Measurements from ENCODE around the gene CCL16. TPM values are rescaled to one million over a fixed set of nuclear protein-coding genes. Genes with fewer than 3 reads are reported as not detected.
A peak's percentile ranks its signal among the peaks of the same experiment; 100 is the strongest.

CCL16 gene
- total and polyA plus RNA-seq, 2 donors (not counting 1 experiment from before 2014, with no cell fraction given): not detected

- Histone ChIP-seq H3K27ac (ENCODE audit: low read length in 2 of 2) (no peak within 1 kb of the TSS), H3K4me1 (ENCODE audit: control insufficient read depth in 2 of 2, insufficient read depth in 2 of 2, low read length in 2 of 2) (peaks cover 11 to 12% of the 10 kb centered on the region in 2 donors), H3K9ac (ENCODE audit: low read length) (peak within 1 kb of the TSS; percentile 62), H3K36me3 (replicated peaks in 1 of 2; ENCODE audit: control extremely low read depth in 1 of 2, control insufficient read depth in 1 of 2, extremely low read depth in 1 of 2, insufficient read depth in 2 of 2, low read length in 1 of 2) (no peaks in the 10 kb centered on the region), H3K79me2 (ENCODE audit: control insufficient read depth, insufficient read depth, low read length) (no peaks in the 10 kb centered on the region), H3K27me3 (replicated peaks in 1 of 4; ENCODE audit: control extremely low read depth in 1 of 4, control insufficient read depth in 3 of 4, insufficient read depth in 4 of 4, low read length in 3 of 4) (peaks cover 0 to 6% (median 2%) of the 10 kb centered on the region in 4 experiments), H3K9me3 (ENCODE audit: control extremely low read depth in 1 of 3, control insufficient read depth in 2 of 3, insufficient read depth in 1 of 3, low read length in 2 of 3) (no peaks in the 10 kb centered on the region), H3K4me2 (replicated peaks; ENCODE audit: low read depth, low read length, poor library complexity, severe bottlenecking) (peak within 1 kb of the TSS; percentile 81), H3K4me3 (ENCODE audit: control extremely low read depth in 1 of 5, extremely low read depth in 1 of 5, insufficient read depth in 1 of 5, low read depth in 2 of 5, low read length in 4 of 5) (peak within 1 kb of the TSS; percentile 28 to 72 (median 44)), H2AFZ (ENCODE audit: insufficient read depth, low read depth, low read length, poor library complexity, severe bottlenecking) (peak within 1 kb of the TSS; percentile 84), H4K20me1 (ENCODE audit: control insufficient read depth, insufficient read depth, low read length, poor library complexity, severe bottlenecking) (no peaks in the 10 kb centered on the region)
- Mint-ChIP-seq H3K4me3 (peak within 1 kb of the TSS; percentile 82), H3K9me3 (ENCODE audit: insufficient read depth) (no peaks in the 10 kb centered on the region), H3K27ac (peak within 1 kb of the TSS; percentile 54), H3K4me1 (peaks cover 11% of the 10 kb centered on the region), H3K27me3 (peaks cover 5% of the 10 kb centered on the region)
- POLR2A ChIA-PET: no interaction called here
- 0% methylated on average over 25 of the region's 35 CpGs for WGBS (ENCODE audit: insufficient coverage)
- ATAC-seq (ENCODE audit: low read depth) (peak; percentile 93), DNase-seq (peak; percentile 73)
- intact Hi-C loops (cut with micrococcal nuclease): no loop called here
- CTCF ChIA-PET: no interaction called here
- TF ChIP-seq EZH2 (IDR thresholded peaks at IDR 0.05; ENCODE audit: borderline replicate concordance, insufficient read depth, low read depth, low read length, poor library complexity, severe bottlenecking) (no peak), CTCF (IDR thresholded peaks at IDR 0.05) (no peak)
These were observed 50.9 kb downstream of the CCL16 start, which contains the start of gene RDM1 for GRCh38 chr17:35930211-35931065. TSS of gene RDM1 (minus strand) at chr17:35930773. CDS start at chr17:35930727, 46 bp downstream.

- no peak overlapping the region for H2AFZ ChIP-seq (ENCODE audit: insufficient read depth, low read depth, low read length, poor library complexity, severe bottlenecking)
- no peak overlapping the region for H3K9ac ChIP-seq (ENCODE audit: low read length)
- ATAC-seq (ENCODE audit: low read depth): no peak
- peaks cover 0 to 6% (median 2%) of the 10 kb centered on the region in 4 experiments for H3K27me3 ChIP-seq (replicated peaks in 1 of 4; ENCODE audit: control extremely low read depth in 1 of 4, control insufficient read depth in 3 of 4, insufficient read depth in 4 of 4, low read length in 3 of 4)
- ChIA-PET CTCF (interaction anchor here (0.6 kb wide), 1 partner anchor 19 kb away, joined by 4 read pairs; no protein-coding TSS in a partner anchor), POLR2A (no interaction called here)
- no peaks in the 10 kb centered on the region for H3K9me3 ChIP-seq (ENCODE audit: control extremely low read depth in 1 of 3, control insufficient read depth in 2 of 3, insufficient read depth in 1 of 3, low read length in 2 of 3)
- H3K4me2 ChIP-seq (replicated peaks; ENCODE audit: low read depth, low read length, poor library complexity, severe bottlenecking): no peak overlapping the region
- H3K27ac Mint-ChIP-seq: no peak overlapping the region
- H3K79me2 ChIP-seq (ENCODE audit: control insufficient read depth, insufficient read depth, low read length): no peaks in the 10 kb centered on the region
- no peaks in the 10 kb centered on the region for H3K9me3 Mint-ChIP-seq (ENCODE audit: insufficient read depth)
- TF ChIP-seq CTCF (IDR thresholded peaks at IDR 0.05): no peak
- TF ChIP-seq EZH2 (IDR thresholded peaks at IDR 0.05; ENCODE audit: borderline replicate concordance, insufficient read depth, low read depth, low read length, poor library complexity, severe bottlenecking): no peak
- no peak overlapping the region for H3K4me3 ChIP-seq (ENCODE audit: control extremely low read depth in 1 of 5, extremely low read depth in 1 of 5, insufficient read depth in 1 of 5, low read depth in 2 of 5, low read length in 4 of 5)
- no peak overlapping the region for H3K27ac ChIP-seq (ENCODE audit: low read length in 2 of 2)
- H3K4me1 ChIP-seq (ENCODE audit: control insufficient read depth in 2 of 2, insufficient read depth in 2 of 2, low read length in 2 of 2): peaks cover 17 to 23% of the 10 kb centered on the region in 2 donors
- H3K27me3 Mint-ChIP-seq: no peaks in the 10 kb centered on the region
- peaks cover 18% of the 10 kb centered on the region for H3K4me1 Mint-ChIP-seq
- no peak for DNase-seq
- H4K20me1 ChIP-seq (ENCODE audit: control insufficient read depth, insufficient read depth, low read length, poor library complexity, severe bottlenecking): no peaks in the 10 kb centered on the region
- intact Hi-C loops (cut with micrococcal nuclease): no loop called here
- no peak overlapping the region for H3K4me3 Mint-ChIP-seq
- no peaks in the 10 kb centered on the region for H3K36me3 ChIP-seq (replicated peaks in 1 of 2; ENCODE audit: control extremely low read depth in 1 of 2, control insufficient read depth in 1 of 2, extremely low read depth in 1 of 2, insufficient read depth in 2 of 2, low read length in 1 of 2)
These were observed 53.6 kb downstream of the CCL16 start for GRCh38 chr17:35927714-35928113.
